H1 (cell line): ENCODE data around the gene PARD3. TPM values are rescaled to one million over a fixed set of nuclear protein-coding genes. Genes with fewer than 3 reads are reported as not detected.

Experiments
- CTCF ChIA-PET: fragments of 300-600 bp; sonication (Branson Sonifier 250); formaldehyde crosslinking; loops from one replicate; lab custom pipeline; 2021; ENCODE audit not compliant: partially characterized antibody; lab: Charles Lee
- POLR2A ChIA-PET: fragments of 300-600 bp; sonication (Branson Sonifier 250); formaldehyde crosslinking; loops from one replicate; lab custom pipeline; 2021; ENCODE audit warnings: inconsistent platforms; ENCODE audit not compliant: partially characterized antibody; lab: Charles Lee
- DNase-seq, 2 experiments: peaks; one replicate each; pipeline versions ENCODE4 v3.0.0 to v3.0.0-alpha.2; 2010 to 2022; ENCODE audit warnings: low spot score in 2 of 2, low read depth in 1 of 2, mixed read lengths in 1 of 2
- FAIRE-seq: peaks from 2 replicates; lab custom pipeline; 2011; peaks lifted over from hg19 to GRCh38; lab: Jason Lieb, UNC
- H2AFZ ChIP-seq: 2 replicates; pipeline ENCODE4 v1.8.1; 2012; ENCODE audit warnings: low read length, inconsistent platforms
- H2AK5ac ChIP-seq: 2 replicates; pipeline ENCODE4 v1.6.1; 2013; ENCODE audit warnings: low read depth, low read length
- H2BK120ac ChIP-seq: replicated peaks from 2 replicates; pipeline ENCODE3; 2013; ENCODE audit warnings: low read depth, low read length, inconsistent platforms
- H2BK12ac ChIP-seq: 2 replicates; pipeline ENCODE4 v1.6.1; 2013; ENCODE audit warnings: low read depth, low read length
- H2BK15ac ChIP-seq: 2 replicates; pipeline ENCODE4 v1.6.1; 2013; ENCODE audit warnings: low read length
- H2BK20ac ChIP-seq: 2 replicates; pipeline ENCODE4 v1.6.1; 2013; ENCODE audit warnings: low read length
- H2BK5ac ChIP-seq: 2 replicates; pipeline ENCODE4 v1.6.1; 2013; ENCODE audit warnings: low read depth, low read length
- H3K14ac ChIP-seq: 2 replicates; pipeline ENCODE4 v1.6.1; 2013; ENCODE audit warnings: inconsistent platforms; ENCODE audit not compliant: insufficient read length
- H3K18ac ChIP-seq: 2 replicates; pipeline ENCODE4 v1.6.1; 2013; ENCODE audit warnings: low read length; ENCODE audit errors: extremely low read depth
- H3K23ac ChIP-seq: 2 replicates; pipeline ENCODE4 v1.6.1; 2013; ENCODE audit warnings: inconsistent platforms; ENCODE audit not compliant: insufficient read length
- H3K23me2 ChIP-seq: 2 replicates; pipeline ENCODE4 v1.6.1; 2013; ENCODE audit warnings: low read depth, low read length
- H3K27ac ChIP-seq: 2 replicates; pipeline ENCODE4 v1.6.1; 2011; ENCODE audit warnings: low read depth, low read length, inconsistent platforms
- H3K27me3 ChIP-seq, 4 experiments: replicated peaks in 1 of 4; 1 replicate in 1 of 4; 2 replicates in 3 of 4; pipeline versions ENCODE4 v1.6.1 to v1.8.1; 2011 to 2013; ENCODE audit warnings: low read length in 3 of 4, mild to moderate bottlenecking in 3 of 4, inconsistent platforms in 2 of 4, mixed read lengths in 2 of 4, moderate library complexity in 1 of 4; ENCODE audit not compliant: control insufficient read depth in 3 of 4, insufficient read depth in 3 of 4; ENCODE audit errors: extremely low read depth in 1 of 4
- H3K36me3 ChIP-seq, 4 experiments: 2 replicates each; pipeline versions ENCODE4 v1.6.1 to v1.8.1; 2011 to 2013; ENCODE audit warnings: mild to moderate bottlenecking in 4 of 4, low read length in 3 of 4, moderate library complexity in 2 of 4, control low read depth in 1 of 4, inconsistent platforms in 1 of 4; ENCODE audit not compliant: insufficient read depth in 4 of 4, control insufficient read depth in 2 of 4
- H3K4ac ChIP-seq: replicated peaks from 2 replicates; pipeline ENCODE3; 2013; ENCODE audit warnings: low read length, low read depth, mixed read lengths, inconsistent platforms; ENCODE audit not compliant: insufficient read length
- H3K4me1 ChIP-seq, 4 experiments: replicated peaks in 1 of 4; 1 replicate in 1 of 4; 2 replicates in 3 of 4; pipeline versions ENCODE4 v1.6.1 to v1.8.1; 2011 to 2013; ENCODE audit warnings: low read length in 3 of 4, inconsistent platforms in 2 of 4, mixed read lengths in 1 of 4; ENCODE audit not compliant: insufficient read depth in 4 of 4, control insufficient read depth in 3 of 4
- H3K4me2 ChIP-seq, 2 experiments: 2 replicates each; pipeline versions ENCODE4 v1.6.1 to v1.8.1; 2011 to 2013; ENCODE audit warnings: low read depth in 2 of 2, low read length in 2 of 2, control low read depth in 1 of 2, inconsistent platforms in 1 of 2, mild to moderate bottlenecking in 1 of 2; ENCODE audit not compliant: insufficient read depth in 1 of 2
- H3K4me3 ChIP-seq, 4 experiments: fragments of 200-600, 300-600 bp in 1 of 4; sonication (generic), shearing (Covaris generic), sonication (Bioruptor Twin) in 1 of 4; 2 replicates each; pipeline versions ENCODE4 v1.5.1 to v1.8.1; 2011 to 2016; ENCODE audit warnings: low read length in 4 of 4, low read depth in 3 of 4, control low read depth in 2 of 4, inconsistent platforms in 2 of 4, mild to moderate bottlenecking in 2 of 4, mixed read lengths in 1 of 4, moderate library complexity in 1 of 4; ENCODE audit not compliant: insufficient read depth in 2 of 4; ENCODE audit errors: extremely low read depth in 1 of 4
- H3K56ac ChIP-seq: replicated peaks from 2 replicates; pipeline ENCODE3; 2013; ENCODE audit warnings: low read depth, mild to moderate bottlenecking, mixed read lengths, low read length, inconsistent platforms; ENCODE audit not compliant: insufficient read length
- H3K79me1 ChIP-seq: 2 replicates; pipeline ENCODE4 v1.6.1; 2013; ENCODE audit warnings: low read depth, low read length, control low read depth
- H3K79me2 ChIP-seq, 2 experiments: 2 replicates each; pipeline versions ENCODE4 v1.6.1 to v1.8.1; 2012 to 2013; ENCODE audit warnings: low read length in 2 of 2, mild to moderate bottlenecking in 2 of 2, inconsistent platforms in 1 of 2; ENCODE audit not compliant: insufficient read depth in 2 of 2, control insufficient read depth in 1 of 2
- H3K9ac ChIP-seq, 4 experiments: replicated peaks in 1 of 4; 1 replicate in 1 of 4; 2 replicates in 3 of 4; pipeline versions ENCODE4 v1.6.1 to v1.8.1; 2011 to 2013; ENCODE audit warnings: low read depth in 3 of 4, low read length in 3 of 4, control low read depth in 2 of 4, mild to moderate bottlenecking in 2 of 4, moderate library complexity in 2 of 4, inconsistent platforms in 1 of 4; ENCODE audit errors: extremely low read depth in 1 of 4
- H3K9me3 ChIP-seq, 2 experiments: 2 replicates each; pipeline versions ENCODE4 v1.6.1 to v1.8.1; 2012 to 2013; ENCODE audit warnings: mild to moderate bottlenecking in 2 of 2, moderate library complexity in 2 of 2, control low read depth in 1 of 2, inconsistent platforms in 1 of 2, low read depth in 1 of 2, low read length in 1 of 2, mixed read lengths in 1 of 2; ENCODE audit not compliant: insufficient read depth in 2 of 2
- H4K20me1 ChIP-seq, 2 experiments: replicated peaks in 1 of 2; 2 replicates each; pipeline versions ENCODE3 to v1.8.1; 2011 to 2013; ENCODE audit warnings: inconsistent platforms in 2 of 2, low read length in 2 of 2, mild to moderate bottlenecking in 1 of 2; ENCODE audit not compliant: insufficient read depth in 2 of 2, control insufficient read depth in 1 of 2
- H4K5ac ChIP-seq: 2 replicates; pipeline ENCODE4 v1.6.1; 2013; ENCODE audit warnings: low read length, low read depth, mixed read lengths, inconsistent platforms; ENCODE audit not compliant: insufficient read length
- H4K8ac ChIP-seq: 2 replicates; pipeline ENCODE4 v1.8.0; 2013; ENCODE audit warnings: mild to moderate bottlenecking, moderate library complexity, low read length, inconsistent platforms; ENCODE audit not compliant: insufficient read depth; ENCODE audit errors: extremely low read depth
- H4K91ac ChIP-seq: replicated peaks from 2 replicates; pipeline ENCODE3; 2013; ENCODE audit warnings: low read length, mixed read lengths, inconsistent platforms; ENCODE audit not compliant: insufficient read length
- ASH2L ChIP-seq: fragments of 200-600, 300-600 bp; sonication (generic); IDR thresholded peaks from one replicate; pipeline ENCODE4 v1.7.1; 2017; ENCODE audit warnings: low read length
- CHD1 ChIP-seq: IDR thresholded peaks from 2 replicates; pipeline ENCODE4 v1.6.1; 2012; ENCODE audit warnings: low read depth, low read length, improper control_type of control experiment
- GTF2F1 ChIP-seq: IDR thresholded peaks from 2 replicates; pipeline ENCODE4 v1.6.1; 2012; ENCODE audit warnings: low read depth, low read length, improper control_type of control experiment, borderline replicate concordance
- POU5F1 ChIP-seq: IDR thresholded peaks from 2 replicates; pipeline ENCODE4 v1.6.1; 2011; ENCODE audit warnings: low read depth, mild to moderate bottlenecking, low read length, moderate library complexity
- RNF2 ChIP-seq: fragments of 200-900, 300-1000 bp; sonication (generic); IDR thresholded peaks from 2 replicates; pipeline ENCODE4 v1.7.1; 2016; ENCODE audit warnings: borderline replicate concordance, low read depth, mild to moderate bottlenecking, antibody characterized with exemption, low read length; ENCODE audit not compliant: poor library complexity, severe bottlenecking; ENCODE audit errors: missing control alignments
- SP4 ChIP-seq: IDR thresholded peaks from 2 replicates; pipeline ENCODE4 v1.6.1; 2012; ENCODE audit warnings: low read length, inconsistent platforms
- TBP ChIP-seq: IDR thresholded peaks from 2 replicates; pipeline ENCODE4 v1.6.1; 2011; ENCODE audit warnings: low read depth, low read length, improper control_type of control experiment
- TCF12 ChIP-seq: IDR thresholded peaks from 2 replicates; pipeline ENCODE4 v1.6.1; 2011; ENCODE audit warnings: low read depth, mild to moderate bottlenecking, low read length
- WGBS, 2 experiments: shearing (Covaris generic) in 1 of 2; methylation state at CpG; one replicate each; pipeline versions ENCODE4 v1.1.6 to v1.1.7; 2013 to 2015; ENCODE audit warnings: low lambda C conversion rate in 2 of 2, mixed read lengths in 2 of 2, inconsistent platforms in 1 of 2, low coverage in 1 of 2, missing lambda C conversion rate in 1 of 2; ENCODE audit not compliant: insufficient replicate concordance in 2 of 2, insufficient coverage in 1 of 2, insufficient read length in 1 of 2; ENCODE audit errors: extremely low coverage in 1 of 2, missing lambda C conversion rate in 1 of 2; 5-methylcytosine and 5-hydroxymethylcytosine counted together
- polyA plus RNA-seq, 7 experiments: library from polyadenylated mRNA; depleted of rRNA in 3 of 7; stranded (reverse) in 5 of 7; unstranded in 2 of 7; fragments of >200 nt in 5 of 7; fragments of 200-250 nt in 2 of 7; gene quantifications; 1 replicate in 5 of 7; 2 replicates in 1 of 7; 4 replicates in 1 of 7; pipeline versions ENCODE4 v1.2.1 to v1.2.3, GENCODE V29; 2011 to 2013; ENCODE audit warnings: missing spikeins in 2 of 7, mixed read lengths in 2 of 7
- total RNA-seq: library from RNA; stranded (reverse); fragmentation: NEBNext Ultra II Directional; extraction: Animal tissue kit (Norgen Biotek cat#: 25700); gene quantifications from 2 replicates; pipeline ENCODE4 v1.2.1, GENCODE V29; 2021

The PARD3 gene
- total and polyA plus RNA-seq, 2 of the 8 experiments (the other 6 are each of a cell fraction or from before 2014, with no cell fraction given): 19.7 to 49.1 TPM

DNA sequence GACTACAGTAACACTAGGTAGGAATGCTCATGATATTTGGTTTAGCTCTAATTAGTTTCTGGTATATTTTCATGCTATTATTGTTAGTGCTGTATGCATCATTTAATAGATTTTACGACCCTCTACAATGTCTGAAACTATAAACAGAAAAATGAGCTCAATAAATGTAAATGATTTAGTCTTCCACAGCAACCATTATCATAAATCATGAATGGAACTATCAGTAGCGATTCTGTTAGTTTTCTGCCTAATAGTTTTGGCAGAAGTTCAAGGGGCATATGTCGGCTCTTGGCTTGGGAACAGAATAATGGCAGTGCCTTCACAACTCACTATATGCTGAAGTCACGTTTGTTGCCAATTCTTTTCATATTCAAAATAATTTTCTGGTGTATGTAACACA, 494.8 kb downstream of the PARD3 start:
- no peak overlapping the region for H3K4me3 ChIP-seq
- no peak overlapping the region for H3K18ac ChIP-seq
- H3K4me2 ChIP-seq: no peak overlapping the region
- H3K79me2 ChIP-seq: no peaks in the 10 kb centered on the region
- H3K23me2 ChIP-seq: no peaks in the 10 kb centered on the region
- no peak overlapping the region; the same call in 1 of the 2 replicates for H4K8ac ChIP-seq
- H2BK15ac ChIP-seq: no peak overlapping the region
- ChIA-PET CTCF (interaction anchor here (0.6 to 1.5 kb wide), 5 partner anchors 12 to 988 kb away, joined by 3 to 6 read pairs (median 3); no protein-coding TSS in a partner anchor), POLR2A (no interaction called here)
- H3K9ac ChIP-seq: no peak overlapping the region
- H2BK120ac ChIP-seq: no peak overlapping the region
- no peak overlapping the region for H3K27ac ChIP-seq
- no peak overlapping the region for H2BK20ac ChIP-seq
- no peak for TF ChIP-seq TCF12
- TF ChIP-seq GTF2F1: no peak
- no peak for TF ChIP-seq ASH2L
- TF ChIP-seq SP4: no peak
- no peak for TF ChIP-seq TBP
- TF ChIP-seq POU5F1: no peak
- TF ChIP-seq CHD1: no peak
- TF ChIP-seq RNF2: no peak
- H3K14ac ChIP-seq: no peak overlapping the region
- H4K91ac ChIP-seq: no peak overlapping the region
- WGBS, 2 experiments: 90% methylated on average over 4 of the region's 4 CpGs; no CpG with 5 or more reads in 1 of the 2 experiments
- no peak overlapping the region for H3K56ac ChIP-seq
- H3K36me3 ChIP-seq: no peaks in the 10 kb centered on the region
- no peak overlapping the region for H4K5ac ChIP-seq
- no peak overlapping the region for H3K23ac ChIP-seq
- no peak overlapping the region for H2BK12ac ChIP-seq
- DNase-seq (no peak), FAIRE-seq (no peak)
- no peaks in the 10 kb centered on the region for H3K79me1 ChIP-seq
- no peak overlapping the region for H2AFZ ChIP-seq
- H3K4ac ChIP-seq: no peak overlapping the region
- no peaks in the 10 kb centered on the region; a peak in 2 of 7 replicates for H3K4me1 ChIP-seq
- no peak overlapping the region for H2AK5ac ChIP-seq
- H3K9me3 ChIP-seq: no peaks in the 10 kb centered on the region
- no peak overlapping the region for H2BK5ac ChIP-seq
- H3K27me3 ChIP-seq: no peaks in the 10 kb centered on the region
- no peaks in the 10 kb centered on the region for H4K20me1 ChIP-seq
